ENCODE measurements around the gene DICER1.

DICER1 gene

DNA sequence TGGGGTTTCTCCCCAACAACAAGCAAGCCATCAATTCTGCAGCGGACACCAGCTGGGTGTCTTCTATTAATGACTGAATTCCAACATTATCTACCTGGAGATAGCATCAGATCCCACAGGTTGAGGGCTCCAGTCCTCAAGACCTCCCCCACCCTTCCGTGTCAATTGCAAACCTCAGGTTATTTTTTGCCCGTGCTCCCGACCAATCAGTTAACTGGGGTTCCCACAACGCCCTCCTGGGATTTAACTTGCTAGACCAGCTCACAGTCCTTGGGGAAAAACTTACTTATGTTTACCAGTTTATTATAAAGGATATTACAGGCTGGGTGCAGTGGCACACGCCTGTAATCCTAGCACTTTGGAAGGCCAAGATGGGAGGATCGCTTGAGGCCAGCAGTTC lies 9.7 kb downstream of the DICER1 start:
- intact Hi-C loops (cut with DNase I; ENCODE audit: low total_unique reads) = no loop called here
- H3K27me3 ChIP-seq = no peaks in the 10 kb centered on the region
- H3K4me3 ChIP-seq = no peak overlapping the region
- H3K4me1 ChIP-seq = peaks cover 7 to 82% (median 26%) of the 10 kb centered on the region in 4 donors
- no peaks in the 10 kb centered on the region for H3K36me3 ChIP-seq
- TF ChIP-seq, protein P1, sequence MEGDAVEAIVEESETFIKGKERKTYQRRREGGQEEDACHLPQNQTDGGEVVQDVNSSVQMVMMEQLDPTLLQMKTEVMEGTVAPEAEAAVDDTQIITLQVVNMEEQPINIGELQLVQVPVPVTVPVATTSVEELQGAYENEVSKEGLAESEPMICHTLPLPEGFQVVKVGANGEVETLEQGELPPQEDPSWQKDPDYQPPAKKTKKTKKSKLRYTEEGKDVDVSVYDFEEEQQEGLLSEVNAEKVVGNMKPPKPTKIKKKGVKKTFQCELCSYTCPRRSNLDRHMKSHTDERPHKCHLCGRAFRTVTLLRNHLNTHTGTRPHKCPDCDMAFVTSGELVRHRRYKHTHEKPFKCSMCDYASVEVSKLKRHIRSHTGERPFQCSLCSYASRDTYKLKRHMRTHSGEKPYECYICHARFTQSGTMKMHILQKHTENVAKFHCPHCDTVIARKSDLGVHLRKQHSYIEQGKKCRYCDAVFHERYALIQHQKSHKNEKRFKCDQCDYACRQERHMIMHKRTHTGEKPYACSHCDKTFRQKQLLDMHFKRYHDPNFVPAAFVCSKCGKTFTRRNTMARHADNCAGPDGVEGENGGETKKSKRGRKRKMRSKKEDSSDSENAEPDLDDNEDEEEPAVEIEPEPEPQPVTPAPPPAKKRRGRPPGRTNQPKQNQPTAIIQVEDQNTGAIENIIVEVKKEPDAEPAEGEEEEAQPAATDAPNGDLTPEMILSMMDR (IDR thresholded peaks at IDR 0.05) = no peak
- H3K9me3 ChIP-seq = peaks cover 0 to 6% (median 0%) of the 10 kb centered on the region in 3 donors
- no peak for DNase-seq
- H3K27ac ChIP-seq = no peak overlapping the region

DNA sequence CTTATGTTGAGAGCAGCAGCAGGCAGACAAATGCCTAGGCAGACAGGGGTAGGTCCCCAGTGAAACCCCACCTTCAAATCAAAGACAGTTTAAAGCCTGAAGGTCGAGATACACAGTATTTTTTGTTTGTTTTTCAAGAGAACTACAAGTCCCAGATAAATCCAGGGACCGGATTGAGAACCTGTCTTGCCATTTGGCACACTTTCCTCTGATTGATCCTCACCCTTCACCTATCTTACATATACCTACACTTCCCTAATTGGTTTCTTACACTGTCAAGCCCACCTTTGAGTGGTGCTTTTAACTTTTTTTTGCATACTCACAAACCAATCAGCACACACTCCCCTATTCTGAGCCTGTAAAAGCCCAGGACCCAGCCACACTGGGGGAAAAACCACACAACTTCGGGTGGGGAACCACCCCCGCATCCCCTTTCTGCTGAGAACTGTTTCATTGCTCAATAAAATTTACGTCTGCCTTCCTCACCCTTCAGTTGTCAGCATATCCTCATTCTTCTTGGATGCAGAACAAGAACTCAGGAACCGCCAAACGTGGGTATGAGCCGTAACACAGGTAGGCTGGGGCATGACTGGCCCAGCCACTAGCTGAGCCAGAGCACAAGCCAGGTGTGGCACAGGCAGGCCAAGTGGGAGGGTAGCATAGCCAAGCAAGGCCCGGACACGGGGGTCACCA lies 11.1 kb downstream of the DICER1 start:
- Histone ChIP-seq H3K4me1 (peaks cover 0 to 82% (median 27%) of the 10 kb centered on the region in 4 donors), H3K9me3 (peaks cover 0 to 6% (median 0%) of the 10 kb centered on the region in 3 donors), H3K36me3 (no peaks in the 10 kb centered on the region), H3K27ac (no peak overlapping the region), H3K4me3 (no peak overlapping the region), H3K27me3 (no peaks in the 10 kb centered on the region)
- DNase-seq = no peak
- TF ChIP-seq, protein P1 (IDR thresholded peaks at IDR 0.05) = no peak
- intact Hi-C loops (cut with DNase I; ENCODE audit: low total_unique reads) = no loop called here

DNA sequence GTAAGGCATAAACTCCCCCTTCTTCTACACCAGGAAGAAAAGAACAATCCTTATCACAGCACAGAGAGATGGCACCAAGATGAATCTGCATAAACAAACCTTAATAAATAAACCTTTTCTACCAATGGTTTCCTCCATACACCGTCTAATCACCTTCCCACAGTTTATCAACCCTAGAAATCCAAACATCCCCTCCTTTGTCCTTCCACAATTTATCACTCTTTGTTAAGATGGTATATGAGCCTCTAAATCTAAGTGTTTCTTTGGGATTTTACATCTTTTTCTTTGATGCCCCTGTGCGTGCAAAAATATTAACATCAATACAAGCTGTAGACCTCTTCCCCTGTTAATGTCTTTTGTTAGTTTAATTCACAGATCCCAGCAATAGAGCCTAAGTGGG lies 12.5 kb downstream of the DICER1 start:
- Histone ChIP-seq H3K4me3 (no peak overlapping the region), H3K4me1 (peaks cover 0 to 82% (median 37%) of the 10 kb centered on the region in 4 donors), H3K36me3 (no peaks in the 10 kb centered on the region), H3K9me3 (peaks cover 0 to 6% (median 0%) of the 10 kb centered on the region in 3 donors), H3K27me3 (no peaks in the 10 kb centered on the region), H3K27ac (no peak overlapping the region)
- TF ChIP-seq, protein P1 (IDR thresholded peaks at IDR 0.05) = no peak
- no peak for DNase-seq
- intact Hi-C loops (cut with DNase I; ENCODE audit: low total_unique reads) = no loop called here

DNA sequence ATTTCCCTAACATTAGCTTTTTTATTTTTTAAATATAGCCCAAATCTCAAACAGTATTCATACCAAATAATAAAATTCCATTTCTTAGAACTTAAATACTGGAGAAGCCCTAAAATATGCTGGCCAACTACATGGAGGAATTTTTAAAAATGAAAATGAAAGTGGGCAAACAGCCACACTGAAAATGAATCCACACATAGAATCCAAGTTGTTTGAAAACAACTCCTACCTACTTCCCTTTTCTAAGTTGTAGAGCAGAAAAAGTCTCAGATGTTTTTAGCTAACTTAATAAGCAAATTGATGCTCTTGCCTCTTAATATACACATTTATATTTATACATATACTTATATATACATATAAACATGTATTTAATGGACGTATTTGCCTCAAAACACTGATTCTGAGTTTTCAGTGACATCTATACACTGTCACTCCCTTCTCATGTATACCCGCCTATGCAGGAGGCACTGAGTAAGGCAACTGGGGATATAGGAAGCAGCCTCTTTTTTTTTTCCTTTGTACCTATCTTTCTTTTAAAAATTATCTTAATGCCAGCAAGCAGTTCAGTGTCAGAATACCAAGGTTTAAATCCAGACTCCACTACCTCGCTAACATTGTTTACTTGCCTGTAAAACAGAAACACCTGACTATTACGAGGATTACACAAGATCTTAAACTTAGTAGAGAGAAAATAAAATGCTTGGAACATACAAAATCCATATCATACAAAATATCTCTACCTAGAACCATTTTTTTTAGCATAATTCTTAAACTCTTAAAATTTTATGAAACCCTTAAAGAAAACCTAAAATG lies 13.3 kb downstream of the DICER1 start:
- TF ChIP-seq, protein P1 (IDR thresholded peaks at IDR 0.05) = no peak
- no peaks in the 10 kb centered on the region for H3K27me3 ChIP-seq
- intact Hi-C loops (cut with DNase I; ENCODE audit: low total_unique reads) = no loop called here
- H3K4me1 ChIP-seq = peaks cover 0 to 82% (median 38%) of the 10 kb centered on the region in 4 donors
- peaks cover 0 to 6% (median 0%) of the 10 kb centered on the region in 3 donors for H3K9me3 ChIP-seq
- no peak for DNase-seq
- H3K36me3 ChIP-seq = no peaks in the 10 kb centered on the region
- H3K4me3 ChIP-seq = peak overlapping the region in 1 of 2 donors; percentile 3
- H3K27ac ChIP-seq = peak overlapping the region; percentile 33 to 39

DNA sequence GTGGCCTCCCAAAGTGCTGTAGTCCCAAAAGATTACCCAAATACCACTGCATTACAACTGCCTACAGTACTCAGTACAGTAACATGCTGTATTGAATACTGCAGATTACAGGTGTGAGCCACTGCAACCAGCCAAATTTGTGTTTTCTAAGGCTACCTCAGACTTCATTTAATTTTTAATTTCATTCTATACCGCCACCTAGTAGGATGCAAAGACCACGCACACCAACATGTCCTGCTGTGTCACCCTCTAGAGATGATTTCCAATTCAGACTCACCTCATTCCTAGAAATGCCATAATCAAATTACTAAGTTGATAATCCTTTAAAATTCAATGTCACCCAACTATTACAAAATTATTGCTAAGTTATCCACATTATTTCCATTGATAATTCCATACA lies 15.1 kb downstream of the DICER1 start:
- TF ChIP-seq, protein P1 (IDR thresholded peaks at IDR 0.05) = no peak
- Histone ChIP-seq H3K4me1 (peaks cover 0 to 82% (median 34%) of the 10 kb centered on the region in 4 donors), H3K27me3 (no peaks in the 10 kb centered on the region), H3K27ac (no peak overlapping the region), H3K9me3 (peaks cover 0 to 6% (median 0%) of the 10 kb centered on the region in 3 donors), H3K36me3 (no peaks in the 10 kb centered on the region), H3K4me3 (no peak overlapping the region)
- no peak for DNase-seq
- intact Hi-C loops (cut with DNase I; ENCODE audit: low total_unique reads) = no loop called here
